HEK293 (cell line): ENCODE data around the gene RASL12.

Source experiments
- CTCF ChIP-seq: fragments of 450-650 bp; formaldehyde crosslinking; IDR thresholded peaks from 2 replicates; pipeline ENCODE4 v1.5.1; 2016; ENCODE audit warnings: missing biosample characterization, missing genetic modification characterization
- ZBTB17 ChIP-seq: fragments of 450-650 bp; formaldehyde crosslinking; IDR thresholded peaks from 2 replicates; pipeline ENCODE4 v1.5.1; 2016; ENCODE audit warnings: missing biosample characterization, missing genetic modification characterization
- ZNF530 ChIP-seq: fragments of 450-650 bp; formaldehyde crosslinking; IDR thresholded peaks from 2 replicates; pipeline ENCODE4 v1.5.1; 2016; ENCODE audit warnings: low read depth, missing biosample characterization, missing genetic modification characterization
- ZSCAN5A ChIP-seq: fragments of 450-650 bp; formaldehyde crosslinking; IDR thresholded peaks from 2 replicates; pipeline ENCODE4 v1.5.1; 2016; ENCODE audit warnings: missing biosample characterization, missing genetic modification characterization

- TF ChIP-seq CTCF, result no peak
- no peak for TF ChIP-seq ZBTB17 (tag by site-specific recombination)
- TF ChIP-seq ZNF530, result no peak
- no peak for TF ChIP-seq ZSCAN5A (tag by site-specific recombination)
Observed at GRCh38 chr15:65081758-65082157, 14.0 kb upstream of the RASL12 start.
